ENCODE measurements around the gene TMEM181. TPM values are rescaled to one million over a fixed set of nuclear protein-coding genes. Genes with fewer than 3 reads are reported as not detected.

TMEM181 gene
- polyA plus RNA-seq, 1 of the 3 experiments (the other 2 are of a cell fraction), result 19.5 TPM

- 91% methylated on average over 7 of the region's 17 CpGs for WGBS (ENCODE audit: low lambda C conversion rate)
- DNase-seq, result no peak
- H3K4me3 ChIP-seq (ENCODE audit: low read depth in 2 of 2, low read length in 1 of 2), result no peak overlapping the region
- no peaks in the 10 kb centered on the region for H3K27me3 ChIP-seq (ENCODE audit: insufficient read depth)
- no peak overlapping the region for H3K9ac ChIP-seq
- H3K4me1 ChIP-seq (ENCODE audit: control insufficient read depth in 1 of 2, insufficient read depth in 2 of 2, low read depth in 1 of 2, low read length in 1 of 2), result peaks cover 22 to 26% of the 10 kb centered on the region in 2 experiments; a peak in 2 of 4 replicates
- peaks cover 17% of the 10 kb centered on the region for H3F3A ChIP-seq (replicated peaks; ENCODE audit: insufficient read depth)
- ChIA-PET CTCF (interaction anchor here (1.5 kb wide), 1 partner anchor 63 kb away, joined by 6 read pairs; no protein-coding TSS in a partner anchor), POLR2A (no interaction called here)
- H4K20me1 ChIP-seq (ENCODE audit: insufficient read depth), result no peaks in the 10 kb centered on the region
- H2AFZ ChIP-seq (ENCODE audit: low read depth), result no peak overlapping the region
- peaks cover 5 to 40% of the 10 kb centered on the region in 2 experiments for H3K36me3 ChIP-seq (replicated peaks in 1 of 2; ENCODE audit: control insufficient read depth in 1 of 2, insufficient read depth in 2 of 2, low read length in 1 of 2)
- TF ChIP-seq SMC3 (IDR thresholded peaks at IDR 0.05; ENCODE audit: low read depth, low read length) (no peak), GATA2 (CRISPR knock-in tag; IDR thresholded peaks at IDR 0.05) (no peak), MEF2A (IDR thresholded peaks at IDR 0.05; ENCODE audit: borderline replicate concordance, low read depth) (no peak), TAF1 (IDR thresholded peaks at IDR 0.05; ENCODE audit: borderline replicate concordance, low read depth, low read length) (no peak), REST (IDR thresholded peaks at IDR 0.05; ENCODE audit: low read depth, low read length) (no peak), JUND (IDR thresholded peaks at IDR 0.05) (no peak), MXI1 (IDR thresholded peaks at IDR 0.05; ENCODE audit: low read depth, low read length) (no peak), IRF3 (IDR thresholded peaks at IDR 0.05; ENCODE audit: low read depth, low read length) (no peak), TCF12 (IDR thresholded peaks at IDR 0.05) (no peak)
- no peak overlapping the region for H3K27ac ChIP-seq (ENCODE audit: low read depth in 2 of 2, low read length in 1 of 2)
- H3K4me2 ChIP-seq, result no peak overlapping the region
- no peaks in the 10 kb centered on the region for H3K9me3 ChIP-seq
- H3K9me2 ChIP-seq, result no peaks in the 10 kb centered on the region
- no peaks in the 10 kb centered on the region for H3K79me2 ChIP-seq (ENCODE audit: insufficient read depth)
These were observed 68.7 kb downstream of the TMEM181 start for GRCh38 chr6:158628542-158628941.

GRCh38 chr6:158629367-158630221 is 69.7 kb downstream of the TMEM181 start:
- no peaks in the 10 kb centered on the region for H3K79me2 ChIP-seq (ENCODE audit: insufficient read depth)
- H3K4me3 ChIP-seq (ENCODE audit: low read depth in 2 of 2, low read length in 1 of 2), result no peak overlapping the region
- no peaks in the 10 kb centered on the region for H3K9me3 ChIP-seq
- no peaks in the 10 kb centered on the region for H3K9me2 ChIP-seq
- H3K36me3 ChIP-seq (replicated peaks in 1 of 2; ENCODE audit: control insufficient read depth in 1 of 2, insufficient read depth in 2 of 2, low read length in 1 of 2), result peaks cover 16 to 47% of the 10 kb centered on the region in 2 experiments
- H3K4me1 ChIP-seq (ENCODE audit: control insufficient read depth in 1 of 2, insufficient read depth in 2 of 2, low read depth in 1 of 2, low read length in 1 of 2), result peaks cover 20 to 22% of the 10 kb centered on the region in 2 experiments; a peak in 3 of 4 replicates
- no peak overlapping the region for H2AFZ ChIP-seq (ENCODE audit: low read depth)
- H4K20me1 ChIP-seq (ENCODE audit: insufficient read depth), result no peaks in the 10 kb centered on the region
- CTCF ChIA-PET, result interaction anchor here (0.6 to 0.9 kb wide), 2 partner anchors 307 to 409 kb away, joined by 3 read pairs; no protein-coding TSS in a partner anchor
- H3F3A ChIP-seq (replicated peaks; ENCODE audit: insufficient read depth), result peaks cover 27% of the 10 kb centered on the region
- H3K4me2 ChIP-seq, result no peak overlapping the region
- POLR2A ChIA-PET, result no interaction called here
- no peak for DNase-seq
- no peak overlapping the region for H3K9ac ChIP-seq
- H3K27ac ChIP-seq (ENCODE audit: low read depth in 2 of 2, low read length in 1 of 2), result no peak overlapping the region
- WGBS (ENCODE audit: low lambda C conversion rate), result 87% methylated on average over 17 of the region's 20 CpGs
- H3K27me3 ChIP-seq (ENCODE audit: insufficient read depth), result no peaks in the 10 kb centered on the region
- TF ChIP-seq RAD21 (IDR thresholded peaks at IDR 0.05; ENCODE audit: low read length), result peak; percentile 35; the same call in 1 of the 2 replicates
- no peak for TF ChIP-seq CHD2 (IDR thresholded peaks at IDR 0.05; ENCODE audit: low read length, partially characterized antibody)
- TF ChIP-seq TEAD4 (IDR thresholded peaks at IDR 0.05; ENCODE audit: borderline replicate concordance, insufficient read depth), result no peak
- TF ChIP-seq TCF12 (IDR thresholded peaks at IDR 0.05), result no peak
- no peak; the same call in 1 of the 2 replicates for TF ChIP-seq CTCF (IDR thresholded peaks at IDR 0.05)
- TF ChIP-seq MXI1 (IDR thresholded peaks at IDR 0.05; ENCODE audit: low read depth, low read length), result no peak
- TF ChIP-seq SMC3 (IDR thresholded peaks at IDR 0.05; ENCODE audit: low read depth, low read length), result peak; percentile 14; the same call in 1 of the 2 replicates
- TF ChIP-seq JUND (IDR thresholded peaks at IDR 0.05), result no peak
- no peak for TF ChIP-seq USF2 (IDR thresholded peaks at IDR 0.05; ENCODE audit: borderline replicate concordance, low read depth, low read length)
- TF ChIP-seq GABPA (IDR thresholded peaks at IDR 0.05; ENCODE audit: low read depth), result no peak
- no peak for TF ChIP-seq RXRA (IDR thresholded peaks at IDR 0.05; ENCODE audit: borderline replicate concordance, low read depth)
